ENCODE results near the gene RAB28. TPM values are rescaled to one million over a fixed set of nuclear protein-coding genes. Genes with fewer than 3 reads are reported as not detected.

RAB28 gene
- total and polyA plus RNA-seq, 9 of the 15 experiments (the other 6 are each of a cell fraction or from before 2014, with no cell fraction given) = 6.7 to 40.4 (median 23.0) TPM

- H3K9me3 ChIP-seq (replicated peaks; ENCODE audit: control insufficient read depth, insufficient read depth, low read depth, low read length) = no peaks in the 10 kb centered on the region
- H3K4me1 ChIP-seq (replicated peaks in 1 of 2; ENCODE audit: control insufficient read depth in 2 of 2, insufficient read depth in 2 of 2, low read length in 2 of 2) = peaks cover 8 to 15% of the 10 kb centered on the region in 2 experiments; a peak in 3 of 5 replicates
- in situ Hi-C loops (cut with MboI) (no loop called here), intact Hi-C loops (cut with micrococcal nuclease) (no loop called here)
- H3K79me2 ChIP-seq (ENCODE audit: control insufficient read depth, insufficient read depth, low read length) = peaks cover 30% of the 10 kb centered on the region
- ChIA-PET CTCF (ENCODE audit: low intra/inter-chr PET ratio) (no interaction called here), POLR2A (no interaction called here)
- no peak overlapping the region for H3K27ac ChIP-seq (ENCODE audit: extremely low read depth, low read depth, low read length)
- FAIRE-seq = peak; percentile 60
- peak in 1 of 4 experiments; percentile 54 for DNase-seq (ENCODE audit: extremely low read depth in 1 of 4, low spot score in 3 of 4)
- H4K20me1 ChIP-seq (replicated peaks; ENCODE audit: control insufficient read depth, insufficient read depth, low read length) = 0 out of 2 replicates have a peak, but pooled peaks cover 5% of the 10 kb centered on the region
- H3K36me3 ChIP-seq (ENCODE audit: control insufficient read depth, insufficient read depth, low read length) = peaks cover 2% of the 10 kb centered on the region; the same call in 2 of the 3 replicates
- H3K4me2 ChIP-seq (ENCODE audit: insufficient read depth, low read length) = peak overlapping the region; percentile 50
- no peak overlapping the region for H3K4me3 ChIP-seq
- no TSS peak for BruUV-seq (replicated peaks)
- H3K9ac ChIP-seq (ENCODE audit: insufficient read depth in 1 of 2, low read depth in 2 of 2, low read length in 2 of 2) = no peak overlapping the region; a peak in 1 of 4 replicates
- H2AFZ ChIP-seq (ENCODE audit: low read depth, low read length) = no peak overlapping the region; the same call in 1 of the 2 replicates
- H3K27me3 ChIP-seq (ENCODE audit: control insufficient read depth in 2 of 2, insufficient read depth in 2 of 2, low read length in 2 of 2) = no peaks in the 10 kb centered on the region
- ATAC-seq = peak; percentile 30
- WGBS (ENCODE audit: insufficient coverage, low coverage, missing lambda C conversion rate) = 14% methylated on average over 20 of the region's 20 CpGs
- peaks cover 4% of the 10 kb centered on the region for H3K9me1 ChIP-seq (ENCODE audit: control insufficient read depth, insufficient read depth, low read length)
- TF ChIP-seq WHSC1 (IDR thresholded peaks at IDR 0.05; ENCODE audit: low read length) (no peak), PRPF4 (IDR thresholded peaks at IDR 0.05; ENCODE audit: insufficient read depth, low read depth, low read length, poor library complexity, severe bottlenecking) (no peak), SMAD4 (CRISPR knock-in tag; conservative IDR thresholded peaks at IDR 0.05) (0 out of 2 replicates have a peak, but pooled peaks have one; percentile 41), ZNF197 (CRISPR knock-in tag; IDR thresholded peaks at IDR 0.05; ENCODE audit: low read depth) (no peak), VEZF1 (CRISPR knock-in tag; IDR thresholded peaks at IDR 0.05) (0 out of 2 replicates have a peak, but pooled peaks have one; percentile 21), TEAD4 (IDR thresholded peaks at IDR 0.05; ENCODE audit: low read length) (peak; percentile 32; the same call in 1 of the 2 replicates), TEAD4 (CRISPR knock-in tag; IDR thresholded peaks at IDR 0.05; ENCODE audit: borderline replicate concordance) (no peak), RFX7 (CRISPR knock-in tag; IDR thresholded peaks at IDR 0.05) (no peak), STAT5B (CRISPR knock-in tag; IDR thresholded peaks at IDR 0.05) (no peak), C11orf30 (IDR thresholded peaks at IDR 0.05; ENCODE audit: low read depth) (no peak), HMBOX1 (IDR thresholded peaks at IDR 0.05) (peak; percentile 55; the same call in 1 of the 2 replicates), NR2C2 (CRISPR knock-in tag; IDR thresholded peaks at IDR 0.05) (no peak), NR2C2 (tag; IDR thresholded peaks at IDR 0.05) (peak; percentile 75), HBP1 (CRISPR knock-in tag; IDR thresholded peaks at IDR 0.05) (no peak), CXXC5 (CRISPR knock-in tag; IDR thresholded peaks at IDR 0.05) (peak; percentile 38; the same call in 1 of the 2 replicates), ZNF436 (CRISPR knock-in tag; IDR thresholded peaks at IDR 0.05) (no peak), DLX4 (CRISPR knock-in tag; IDR thresholded peaks at IDR 0.05) (no peak), DPF2 (IDR thresholded peaks at IDR 0.05) (peak; percentile 33; the same call in 1 of the 2 replicates), GATA2 (CRISPR knock-in tag; IDR thresholded peaks at IDR 0.05) (0 out of 2 replicates have a peak, but pooled peaks have one; percentile 18)
These were observed 56.4 kb downstream of the RAB28 start for GRCh38 chr4:13427599-13428325.
